Subcutaneous abdominal adipose tissue (tissue), 5 donors: ENCODE results near the gene DKC1.

Source experiments
- H3K27ac ChIP-seq: one replicate; pipeline ENCODE4 v1.7.0; 2013; ENCODE audit warnings: low read depth, mild to moderate bottlenecking, inconsistent platforms, low read length, moderate library complexity
- H3K27me3 ChIP-seq, 5 donors: one replicate each; pipeline ENCODE4 v1.7.0; 2013; ENCODE audit warnings: low read length in 5 of 5, inconsistent platforms in 1 of 5; ENCODE audit not compliant: control insufficient read depth in 5 of 5, insufficient read depth in 4 of 5
- H3K36me3 ChIP-seq, 5 donors: one replicate each; pipeline ENCODE4 v1.7.0; 2013; ENCODE audit warnings: low read length in 5 of 5; ENCODE audit not compliant: control insufficient read depth in 5 of 5, insufficient read depth in 5 of 5
- H3K4me1 ChIP-seq, 5 donors: one replicate each; pipeline ENCODE4 v1.7.0; 2013; ENCODE audit warnings: low read length in 5 of 5, mild to moderate bottlenecking in 3 of 5, moderate library complexity in 1 of 5; ENCODE audit not compliant: control insufficient read depth in 5 of 5, insufficient read depth in 5 of 5
- H3K4me3 ChIP-seq, 5 donors: one replicate each; pipeline ENCODE4 v1.7.0; 2013; ENCODE audit warnings: low read length in 5 of 5, low read depth in 1 of 5
- H3K9ac ChIP-seq, 5 donors: one replicate each; pipeline ENCODE4 v1.7.0; 2013; ENCODE audit warnings: low read length in 5 of 5, mild to moderate bottlenecking in 4 of 5, moderate library complexity in 3 of 5
- H3K9me3 ChIP-seq, 5 donors: one replicate each; pipeline ENCODE4 v1.7.0; 2013; ENCODE audit warnings: low read length in 5 of 5; ENCODE audit not compliant: control insufficient read depth in 5 of 5
- donor health status: healthy.
- donor health status: healthy.
- donor health status: healthy.
- donor health status: healthy.
- donor health status: healthy.

Gene DKC1

GRCh38 chrX:154727418-154727817 is 35.2 kb upstream of the DKC1 start:
- Histone ChIP-seq H3K27me3 (peaks cover 0 to 4% (median 0%) of the 10 kb centered on the region in 5 donors), H3K9me3 (no peaks in the 10 kb centered on the region), H3K4me1 (peaks cover 29 to 67% (median 56%) of the 10 kb centered on the region in 5 donors), H3K9ac (peak overlapping the region in 1 of 5 donors; percentile 25), H3K36me3 (no peaks in the 10 kb centered on the region), H3K27ac (peak overlapping the region; percentile 91), H3K4me3 (no peak overlapping the region)

- H3K9me3 ChIP-seq: no peaks in the 10 kb centered on the region
- H3K4me3 ChIP-seq: no peak overlapping the region
- peaks cover 31 to 72% (median 60%) of the 10 kb centered on the region in 5 donors for H3K4me1 ChIP-seq
- no peaks in the 10 kb centered on the region for H3K36me3 ChIP-seq
- H3K27ac ChIP-seq: peak overlapping the region; percentile 91
- H3K9ac ChIP-seq: no peak overlapping the region
- peaks cover 0 to 4% (median 0%) of the 10 kb centered on the region in 5 donors for H3K27me3 ChIP-seq
Observed at GRCh38 chrX:154727871-154728270, 34.8 kb upstream of the DKC1 start.

GRCh38 chrX:154728431-154729190 is 34.1 kb upstream of the DKC1 start:
- peak overlapping the region; percentile 91 for H3K27ac ChIP-seq
- no peak overlapping the region for H3K9ac ChIP-seq
- peaks cover 0 to 4% (median 0%) of the 10 kb centered on the region in 5 donors for H3K27me3 ChIP-seq
- H3K4me3 ChIP-seq: peak overlapping the region in 1 of 5 donors; percentile 15
- no peaks in the 10 kb centered on the region for H3K36me3 ChIP-seq
- H3K9me3 ChIP-seq: no peaks in the 10 kb centered on the region
- peaks cover 32 to 79% (median 68%) of the 10 kb centered on the region in 5 donors for H3K4me1 ChIP-seq

DNA sequence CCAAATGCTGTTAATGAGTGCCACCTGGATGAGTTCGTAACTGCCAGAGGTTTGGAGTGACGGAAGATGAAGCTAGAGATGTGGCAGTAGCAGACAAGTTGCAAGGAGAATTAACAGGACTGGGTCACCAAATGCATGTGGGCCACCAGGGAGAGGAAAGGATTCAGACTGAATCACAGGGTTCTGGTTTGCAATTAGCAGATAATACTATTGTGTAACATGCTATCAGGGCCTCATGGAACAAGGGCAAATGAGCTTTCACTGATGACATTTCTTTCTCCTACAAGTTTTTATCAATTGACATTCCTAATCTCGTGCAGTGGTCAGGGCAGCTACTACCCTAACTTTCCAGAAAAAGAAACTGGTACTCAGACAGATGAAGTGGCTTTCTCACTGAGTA is 33.2 kb upstream of the DKC1 start:
- Histone ChIP-seq H3K27me3 (peaks cover 0 to 4% (median 0%) of the 10 kb centered on the region in 5 donors), H3K9ac (no peak overlapping the region), H3K4me3 (no peak overlapping the region), H3K9me3 (no peaks in the 10 kb centered on the region), H3K36me3 (no peaks in the 10 kb centered on the region), H3K27ac (peak overlapping the region; percentile 91), H3K4me1 (peaks cover 34 to 87% (median 74%) of the 10 kb centered on the region in 5 donors)

DNA sequence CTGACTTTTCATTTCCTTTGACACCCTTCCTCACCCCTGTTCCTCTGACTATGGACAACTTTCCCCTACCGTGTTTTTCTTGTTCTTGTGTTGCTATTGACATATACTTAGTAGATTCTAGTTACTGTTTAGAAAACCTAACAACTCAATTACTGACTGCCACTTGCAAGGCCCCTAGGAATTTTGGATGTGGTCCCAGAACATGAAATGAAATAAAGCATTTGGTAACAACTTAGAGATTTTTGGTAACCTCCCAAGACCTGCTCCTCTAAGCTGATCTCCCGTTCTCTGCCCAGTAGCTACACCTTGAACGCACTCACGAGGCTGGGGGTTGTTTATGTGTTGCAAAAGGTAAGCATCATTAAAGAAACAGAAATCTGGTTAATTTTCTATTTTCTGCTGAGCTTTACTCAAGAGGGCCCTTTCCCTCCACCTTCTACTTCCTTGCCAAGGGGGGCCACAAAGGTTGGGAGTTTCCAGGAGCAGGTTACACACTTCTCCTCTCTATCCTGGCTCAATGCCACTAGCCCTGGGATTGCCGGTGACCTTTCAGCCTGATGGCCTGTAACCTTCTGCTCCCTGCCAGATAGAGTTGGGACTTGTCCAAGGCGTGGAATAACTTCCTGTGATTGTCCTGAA is 32.3 kb upstream of the DKC1 start:
- Histone ChIP-seq H3K9ac (peak overlapping the region in 2 of 5 donors; percentile 3 to 6), H3K27me3 (peaks cover 0 to 4% (median 0%) of the 10 kb centered on the region in 5 donors), H3K36me3 (no peaks in the 10 kb centered on the region), H3K27ac (peak overlapping the region; percentile 91), H3K4me3 (no peak overlapping the region), H3K4me1 (peaks cover 37 to 92% (median 84%) of the 10 kb centered on the region in 5 donors), H3K9me3 (no peaks in the 10 kb centered on the region)

GRCh38 chrX:154731184-154731583 is 31.5 kb upstream of the DKC1 start:
- peaks cover 0 to 5% (median 0%) of the 10 kb centered on the region in 5 donors for H3K27me3 ChIP-seq
- H3K4me3 ChIP-seq: no peak overlapping the region
- H3K4me1 ChIP-seq: peaks cover 37 to 99% (median 91%) of the 10 kb centered on the region in 5 donors
- H3K9ac ChIP-seq: peak overlapping the region in 1 of 5 donors; percentile 17
- H3K36me3 ChIP-seq: no peaks in the 10 kb centered on the region
- H3K27ac ChIP-seq: peak overlapping the region; percentile 91
- no peaks in the 10 kb centered on the region for H3K9me3 ChIP-seq

GRCh38 chrX:154731881-154732280 is 30.8 kb upstream of the DKC1 start:
- H3K4me3 ChIP-seq: no peak overlapping the region
- peak overlapping the region; percentile 91 for H3K27ac ChIP-seq
- peak overlapping the region in 1 of 5 donors; percentile 42 for H3K9ac ChIP-seq
- H3K4me1 ChIP-seq: peaks cover 37 to 98% (median 90%) of the 10 kb centered on the region in 5 donors
- H3K9me3 ChIP-seq: no peaks in the 10 kb centered on the region
- H3K36me3 ChIP-seq: no peaks in the 10 kb centered on the region
- H3K27me3 ChIP-seq: peaks cover 0 to 5% (median 0%) of the 10 kb centered on the region in 5 donors

GRCh38 chrX:154732421-154733065 is 30.1 kb upstream of the DKC1 start:
- Histone ChIP-seq H3K27me3 (peaks cover 0 to 5% (median 0%) of the 10 kb centered on the region in 5 donors), H3K9ac (peak overlapping the region in 2 of 5 donors; percentile 25 to 42), H3K9me3 (no peaks in the 10 kb centered on the region), H3K27ac (peak overlapping the region; percentile 91), H3K4me3 (peak overlapping the region in 1 of 5 donors; percentile 8), H3K36me3 (no peaks in the 10 kb centered on the region), H3K4me1 (peaks cover 33 to 98% (median 85%) of the 10 kb centered on the region in 5 donors)

DNA sequence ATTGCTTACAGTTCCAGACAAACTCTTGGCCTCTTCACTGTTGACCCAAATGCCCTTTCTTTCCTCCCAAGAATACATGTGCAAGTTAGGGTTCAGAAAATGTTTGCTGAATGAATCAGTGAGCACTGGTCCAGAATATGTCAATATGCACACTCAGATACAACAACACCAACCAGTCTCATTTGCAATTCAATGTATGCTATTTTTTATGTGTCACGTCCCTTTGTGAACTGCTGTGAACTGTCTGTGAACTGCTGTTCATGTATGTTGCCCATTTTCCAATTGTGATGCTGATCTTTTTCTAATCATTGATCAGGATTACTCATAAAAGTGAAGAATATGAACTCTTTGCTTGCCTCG is 29.6 kb upstream of the DKC1 start:
- H3K27me3 ChIP-seq: peaks cover 0 to 5% (median 0%) of the 10 kb centered on the region in 5 donors
- peak overlapping the region in 1 of 5 donors; percentile 25 for H3K9ac ChIP-seq
- H3K9me3 ChIP-seq: no peaks in the 10 kb centered on the region
- peak overlapping the region; percentile 91 for H3K27ac ChIP-seq
- H3K4me3 ChIP-seq: peak overlapping the region in 1 of 5 donors; percentile 8
- H3K4me1 ChIP-seq: peaks cover 30 to 98% (median 82%) of the 10 kb centered on the region in 5 donors
- no peaks in the 10 kb centered on the region for H3K36me3 ChIP-seq
